IPS-18a (cell line): ENCODE data around the gene C13orf46.

Source experiments
- H3K27ac ChIP-seq: one replicate; pipeline ENCODE4 v1.5.1; 2013; ENCODE audit warnings: low read length
- H3K27me3 ChIP-seq: one replicate; pipeline ENCODE4 v1.6.1; 2013; ENCODE audit warnings: mild to moderate bottlenecking, low read length; ENCODE audit not compliant: control insufficient read depth, insufficient read depth
- H3K36me3 ChIP-seq: one replicate; pipeline ENCODE4 v1.6.1; 2013; ENCODE audit warnings: low read depth, low read length; ENCODE audit not compliant: control insufficient read depth
- H3K4me1 ChIP-seq: one replicate; pipeline ENCODE4 v1.6.1; 2013; ENCODE audit warnings: low read depth, low read length; ENCODE audit not compliant: control insufficient read depth
- H3K4me3 ChIP-seq: one replicate; pipeline ENCODE4 v1.5.1; 2013; ENCODE audit warnings: low read length
- H3K9ac ChIP-seq: one replicate; pipeline ENCODE4 v1.6.1; 2013; ENCODE audit warnings: mild to moderate bottlenecking, low read length, moderate library complexity
- H3K9me3 ChIP-seq: one replicate; pipeline ENCODE4 v1.6.1; 2013; ENCODE audit warnings: low read depth, low read length; ENCODE audit not compliant: control insufficient read depth

C13orf46 gene

GRCh38 chr13:113954046-113954835 is 19.6 kb downstream of the C13orf46 start:
- peaks cover 3% of the 10 kb centered on the region for H3K9me3 ChIP-seq
- H3K27me3 ChIP-seq: no peaks in the 10 kb centered on the region
- H3K9ac ChIP-seq: no peak overlapping the region
- no peak overlapping the region for H3K4me3 ChIP-seq
- H3K36me3 ChIP-seq: no peaks in the 10 kb centered on the region
- H3K27ac ChIP-seq: no peak overlapping the region
- no peaks in the 10 kb centered on the region for H3K4me1 ChIP-seq

DNA sequence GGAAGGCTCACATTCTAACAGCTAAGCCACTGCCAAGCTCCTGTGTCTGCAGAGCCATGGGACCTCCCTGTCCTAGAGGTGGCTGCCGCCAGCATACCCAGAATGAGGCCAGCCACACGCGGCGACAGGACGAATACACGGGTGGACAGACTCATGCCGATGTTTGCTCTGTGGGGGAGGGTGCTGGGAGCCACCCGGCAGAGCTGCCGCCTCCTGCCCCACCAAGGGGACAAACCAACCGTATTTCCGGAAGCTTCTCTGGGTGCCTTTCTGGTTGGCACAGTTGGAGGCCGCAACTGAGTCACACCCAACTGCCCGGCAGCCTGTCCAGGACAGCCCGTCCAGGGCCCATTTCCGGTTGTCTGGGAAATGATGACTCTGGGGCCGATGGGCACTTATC is 20.3 kb downstream of the C13orf46 start:
- H3K36me3 ChIP-seq: no peaks in the 10 kb centered on the region
- no peaks in the 10 kb centered on the region for H3K4me1 ChIP-seq
- H3K27me3 ChIP-seq: no peaks in the 10 kb centered on the region
- H3K4me3 ChIP-seq: no peak overlapping the region
- no peak overlapping the region for H3K9ac ChIP-seq
- H3K9me3 ChIP-seq: no peaks in the 10 kb centered on the region
- H3K27ac ChIP-seq: no peak overlapping the region

DNA sequence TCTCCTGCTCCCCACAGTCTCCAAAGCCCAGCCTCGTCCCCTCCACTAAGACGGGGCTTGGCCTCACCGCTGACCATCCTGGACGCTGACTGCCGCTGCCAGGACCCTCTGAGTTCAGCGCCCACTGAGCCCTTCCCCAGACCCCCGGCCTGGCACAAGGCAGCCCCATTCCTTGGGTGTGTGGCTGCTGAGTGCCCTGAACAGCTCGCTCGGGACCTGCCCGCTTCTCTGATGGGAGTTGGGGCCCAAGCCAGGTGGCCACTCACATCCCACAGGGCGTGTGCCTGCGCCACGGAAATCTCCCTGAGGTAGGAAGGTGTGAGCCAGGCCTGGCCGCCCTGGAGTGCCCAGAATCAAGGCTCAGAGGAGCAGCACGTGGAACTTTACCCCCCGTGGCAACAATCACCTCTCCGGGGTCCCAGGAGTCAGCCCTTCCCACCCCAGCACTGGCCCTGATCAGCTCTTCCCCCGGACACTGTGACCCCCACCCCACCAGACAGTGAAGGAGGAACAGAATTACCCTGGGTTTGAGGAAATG is 20.8 kb downstream of the C13orf46 start:
- no peak overlapping the region for H3K4me3 ChIP-seq
- H3K27me3 ChIP-seq: no peaks in the 10 kb centered on the region
- H3K36me3 ChIP-seq: no peaks in the 10 kb centered on the region
- H3K9ac ChIP-seq: no peak overlapping the region
- H3K4me1 ChIP-seq: no peaks in the 10 kb centered on the region
- H3K27ac ChIP-seq: no peak overlapping the region
- no peaks in the 10 kb centered on the region for H3K9me3 ChIP-seq

GRCh38 chr13:113952151-113952982 is 21.5 kb downstream of the C13orf46 start:
- H3K4me3 ChIP-seq: no peak overlapping the region
- H3K27ac ChIP-seq: no peak overlapping the region
- H3K36me3 ChIP-seq: no peaks in the 10 kb centered on the region
- H3K27me3 ChIP-seq: no peaks in the 10 kb centered on the region
- H3K4me1 ChIP-seq: no peaks in the 10 kb centered on the region
- no peaks in the 10 kb centered on the region for H3K9me3 ChIP-seq
- H3K9ac ChIP-seq: no peak overlapping the region

DNA sequence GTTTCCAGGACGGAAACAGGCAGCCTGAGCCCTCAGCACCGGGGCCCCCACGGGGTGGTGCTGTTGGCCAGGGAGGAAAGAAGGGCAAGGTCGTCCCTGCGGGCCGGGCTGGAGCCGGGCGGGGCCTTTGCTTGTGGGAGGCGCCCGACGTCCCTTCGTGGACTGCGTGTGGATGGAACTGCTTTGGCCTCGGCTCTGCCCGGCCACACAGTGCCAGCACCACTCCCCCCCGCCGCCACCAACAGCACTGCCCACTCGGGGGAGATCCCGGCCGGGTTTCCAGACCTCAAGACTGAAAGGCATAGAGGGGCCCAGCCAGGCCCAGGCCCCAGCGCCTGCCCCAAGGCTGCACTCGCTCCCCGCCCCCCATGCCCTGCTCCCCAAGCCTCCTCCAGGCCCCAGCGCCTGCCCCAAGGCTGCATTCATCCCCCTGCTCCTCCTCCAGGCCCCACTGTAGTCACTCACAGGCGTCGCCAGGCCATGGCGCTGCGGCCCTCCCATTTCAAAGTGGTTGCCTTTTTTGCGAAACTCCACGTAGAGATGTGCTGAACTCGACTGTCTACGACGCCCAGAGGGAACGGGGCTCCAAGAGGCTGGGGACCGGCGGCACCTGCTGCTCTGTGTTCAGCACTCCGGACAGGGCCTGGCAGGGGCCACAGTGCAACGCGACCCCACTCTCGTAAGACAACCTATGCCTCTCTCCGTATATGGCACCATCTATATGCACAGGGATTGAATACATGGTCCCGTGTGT is 22.5 kb downstream of the C13orf46 start:
- H3K9ac ChIP-seq: no peak overlapping the region
- no peaks in the 10 kb centered on the region for H3K27me3 ChIP-seq
- no peaks in the 10 kb centered on the region for H3K36me3 ChIP-seq
- H3K27ac ChIP-seq: no peak overlapping the region
- peak overlapping the region; percentile 17 for H3K4me3 ChIP-seq
- H3K9me3 ChIP-seq: no peaks in the 10 kb centered on the region
- H3K4me1 ChIP-seq: no peaks in the 10 kb centered on the region

GRCh38 chr13:113950451-113951245 is 23.2 kb downstream of the C13orf46 start:
- H3K27ac ChIP-seq: no peak overlapping the region
- H3K9ac ChIP-seq: no peak overlapping the region
- H3K4me3 ChIP-seq: no peak overlapping the region
- no peaks in the 10 kb centered on the region for H3K4me1 ChIP-seq
- H3K36me3 ChIP-seq: no peaks in the 10 kb centered on the region
- H3K27me3 ChIP-seq: no peaks in the 10 kb centered on the region
- no peaks in the 10 kb centered on the region for H3K9me3 ChIP-seq

DNA sequence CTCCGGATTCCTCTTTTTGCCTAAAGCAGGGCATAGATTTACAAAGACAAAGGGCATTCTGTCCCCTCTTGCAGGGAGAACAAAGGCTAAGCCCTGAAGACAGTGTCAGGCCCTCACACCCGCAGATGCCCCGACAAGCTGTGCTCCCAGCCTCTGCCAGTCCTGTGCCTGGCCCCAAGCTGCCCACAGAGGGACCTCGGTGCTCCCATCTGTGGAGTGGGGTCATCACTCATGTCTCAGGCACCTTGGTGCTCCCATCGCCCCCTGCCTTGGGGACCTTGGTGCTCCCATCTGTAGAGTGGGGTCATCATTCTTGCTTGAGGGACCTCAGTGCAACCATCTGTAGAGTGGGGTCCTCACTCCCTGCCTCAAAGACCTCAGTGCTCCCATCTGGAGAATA is 24.3 kb downstream of the C13orf46 start:
- no peak overlapping the region for H3K9ac ChIP-seq
- no peaks in the 10 kb centered on the region for H3K36me3 ChIP-seq
- H3K4me1 ChIP-seq: no peaks in the 10 kb centered on the region
- no peaks in the 10 kb centered on the region for H3K9me3 ChIP-seq
- H3K27me3 ChIP-seq: no peaks in the 10 kb centered on the region
- no peak overlapping the region for H3K27ac ChIP-seq
- no peak overlapping the region for H3K4me3 ChIP-seq

GRCh38 chr13:113948034-113948742 is 25.7 kb downstream of the C13orf46 start:
- Histone ChIP-seq H3K9me3 (no peaks in the 10 kb centered on the region), H3K27ac (no peak overlapping the region), H3K36me3 (no peaks in the 10 kb centered on the region), H3K27me3 (no peaks in the 10 kb centered on the region), H3K4me3 (no peak overlapping the region), H3K4me1 (no peaks in the 10 kb centered on the region), H3K9ac (no peak overlapping the region)

GRCh38 chr13:113947311-113948033 is 26.4 kb downstream of the C13orf46 start:
- no peaks in the 10 kb centered on the region for H3K4me1 ChIP-seq
- H3K9ac ChIP-seq: no peak overlapping the region
- no peaks in the 10 kb centered on the region for H3K27me3 ChIP-seq
- no peaks in the 10 kb centered on the region for H3K36me3 ChIP-seq
- no peak overlapping the region for H3K4me3 ChIP-seq
- H3K9me3 ChIP-seq: no peaks in the 10 kb centered on the region
- no peak overlapping the region for H3K27ac ChIP-seq
